HK-2 (cell line): Measurements from ENCODE around the gene TBR1.

Experiments used
- DNase-seq: peaks from one replicate; pipeline ENCODE4 v3.0.0-alpha.2; 2018; ENCODE audit not compliant: unreplicated experiment

TBR1 gene

GRCh38 chr2:161415034-161415986 is 787 bp upstream of the TBR1 start:
- DNase-seq: no peak

- no peak for DNase-seq
These were observed 776 bp downstream of the TBR1 start for GRCh38 chr2:161416708-161417437.

DNA sequence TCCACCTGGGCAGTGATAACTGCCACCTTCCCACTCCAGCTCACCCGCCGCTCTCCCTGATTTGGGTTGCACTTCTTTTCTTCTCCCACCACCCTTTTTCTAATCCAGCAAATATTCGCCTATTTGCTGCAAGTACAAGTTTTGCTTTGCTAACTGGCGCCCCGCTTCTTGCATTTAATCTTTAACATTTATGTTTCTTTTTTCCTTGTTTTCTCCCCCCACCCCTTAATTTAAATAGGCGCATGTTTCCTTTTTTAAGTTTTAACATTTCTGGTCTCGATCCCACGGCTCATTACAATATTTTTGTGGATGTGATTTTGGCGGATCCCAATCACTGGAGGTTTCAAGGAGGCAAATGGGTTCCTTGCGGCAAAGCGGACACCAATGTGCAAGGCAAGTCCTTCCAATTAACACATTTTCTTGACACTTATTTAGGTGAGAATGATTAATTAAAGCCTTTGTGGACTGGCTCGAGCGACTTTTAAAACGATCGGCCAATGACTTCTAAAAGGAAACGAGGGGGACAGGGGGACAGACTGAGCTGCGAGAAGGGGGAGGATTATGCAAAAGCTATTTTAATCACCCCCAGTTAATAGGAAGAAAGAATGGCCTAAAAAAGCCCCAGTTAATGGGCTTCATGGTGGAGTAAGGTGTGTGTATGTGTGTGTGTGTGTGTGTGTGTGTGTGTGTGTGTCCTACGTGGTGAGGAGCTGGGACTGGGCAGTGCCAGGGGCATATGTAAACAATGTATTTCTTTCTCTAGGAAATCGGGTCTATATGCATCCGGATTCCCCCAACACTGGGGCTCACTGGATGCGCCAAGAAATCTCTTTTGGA is 1.6 kb downstream of the TBR1 start:
- DNase-seq: no peak

DNA sequence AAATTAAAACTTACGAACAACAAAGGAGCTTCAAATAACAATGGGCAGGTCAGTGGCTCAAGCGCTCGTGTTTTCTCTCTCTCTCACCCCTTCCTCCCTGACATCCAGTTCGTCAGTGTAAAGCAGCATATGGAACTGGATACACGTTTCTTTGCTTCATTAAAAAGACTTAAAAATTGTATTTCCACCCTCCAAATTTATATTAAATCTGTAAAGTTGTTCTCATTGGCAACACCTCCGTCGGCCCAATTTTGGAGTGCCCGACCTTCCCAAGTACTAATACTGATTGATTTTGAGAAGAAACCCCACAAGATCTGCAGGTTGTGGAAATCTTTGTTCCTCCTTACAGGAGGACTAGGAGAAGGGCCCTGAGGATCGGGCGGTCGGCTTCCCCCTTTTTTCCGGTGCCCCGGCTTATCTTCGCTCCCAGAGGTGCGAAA is 2.2 kb downstream of the TBR1 start:
- DNase-seq: no peak

GRCh38 chr2:161418715-161419637 is 2.9 kb downstream of the TBR1 start:
- no peak for DNase-seq

DNA sequence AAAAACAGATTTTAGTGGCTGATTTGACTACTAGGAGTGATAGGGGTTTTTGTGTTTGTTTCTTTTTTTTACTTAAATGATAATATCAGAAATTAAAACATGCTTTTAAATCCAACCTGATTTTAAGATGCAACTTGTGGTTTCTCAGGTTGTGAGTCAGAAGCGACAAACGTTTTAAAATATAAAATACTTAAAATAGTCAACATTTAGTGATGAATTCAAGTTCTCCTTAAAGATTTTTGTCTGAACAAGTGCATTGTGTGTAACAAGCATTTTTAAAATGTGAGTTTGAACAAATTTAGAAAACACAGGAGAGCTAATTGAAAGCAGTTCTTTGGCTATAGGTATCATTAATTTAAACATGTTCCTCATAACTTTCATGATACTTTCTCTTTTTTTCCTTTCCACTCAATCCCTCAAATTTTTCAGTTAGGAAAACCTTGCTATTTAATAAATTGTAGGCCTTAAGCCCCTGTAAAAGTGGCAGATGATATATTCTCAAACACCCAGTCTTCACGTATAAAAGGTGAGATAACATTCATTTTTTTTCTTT is 3.6 kb downstream of the TBR1 start:
- DNase-seq: no peak

DNA sequence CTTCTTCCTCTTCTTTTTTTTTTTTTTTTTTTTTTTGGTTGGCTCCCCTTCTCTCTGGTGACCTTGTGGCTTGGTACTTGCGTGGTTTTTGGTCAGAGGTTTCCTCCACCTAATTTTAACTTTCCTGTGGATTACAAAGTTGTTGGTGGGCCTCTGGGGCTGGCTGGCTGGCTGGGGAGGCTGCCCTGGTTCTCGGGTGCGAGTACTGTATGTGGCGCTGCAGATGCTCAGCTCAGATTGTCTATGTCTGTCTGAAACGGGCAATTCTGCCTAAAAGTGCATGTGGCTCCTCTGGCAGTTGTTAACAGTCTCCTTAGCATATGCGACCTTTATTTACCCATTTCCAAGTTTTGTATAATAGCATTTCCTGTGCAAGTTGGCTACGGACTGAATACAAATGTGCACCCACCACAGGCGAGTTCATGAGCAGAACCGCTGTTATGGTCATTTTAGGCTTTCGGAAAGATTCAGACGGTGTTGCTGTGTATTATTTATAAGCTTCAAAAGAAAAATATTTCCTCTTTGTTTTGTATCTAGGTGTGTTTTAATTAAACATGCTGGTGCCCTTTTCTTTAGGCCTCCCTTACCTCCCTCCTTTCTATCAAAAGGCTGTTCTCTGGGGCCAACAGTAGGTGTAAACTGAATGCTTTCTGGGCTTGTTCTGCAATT is 4.4 kb downstream of the TBR1 start:
- no peak for DNase-seq

- no peak for DNase-seq
These were observed 5.6 kb downstream of the TBR1 start for GRCh38 chr2:161421686-161422085.

- DNase-seq: no peak
These were observed 6.8 kb downstream of the TBR1 start for GRCh38 chr2:161422816-161423403.

- DNase-seq: peak; percentile 49
These were observed 7.6 kb downstream of the TBR1 start for GRCh38 chr2:161423421-161424393.

GRCh38 chr2:161424394-161424769 is 8.3 kb downstream of the TBR1 start:
- DNase-seq: no peak

DNA sequence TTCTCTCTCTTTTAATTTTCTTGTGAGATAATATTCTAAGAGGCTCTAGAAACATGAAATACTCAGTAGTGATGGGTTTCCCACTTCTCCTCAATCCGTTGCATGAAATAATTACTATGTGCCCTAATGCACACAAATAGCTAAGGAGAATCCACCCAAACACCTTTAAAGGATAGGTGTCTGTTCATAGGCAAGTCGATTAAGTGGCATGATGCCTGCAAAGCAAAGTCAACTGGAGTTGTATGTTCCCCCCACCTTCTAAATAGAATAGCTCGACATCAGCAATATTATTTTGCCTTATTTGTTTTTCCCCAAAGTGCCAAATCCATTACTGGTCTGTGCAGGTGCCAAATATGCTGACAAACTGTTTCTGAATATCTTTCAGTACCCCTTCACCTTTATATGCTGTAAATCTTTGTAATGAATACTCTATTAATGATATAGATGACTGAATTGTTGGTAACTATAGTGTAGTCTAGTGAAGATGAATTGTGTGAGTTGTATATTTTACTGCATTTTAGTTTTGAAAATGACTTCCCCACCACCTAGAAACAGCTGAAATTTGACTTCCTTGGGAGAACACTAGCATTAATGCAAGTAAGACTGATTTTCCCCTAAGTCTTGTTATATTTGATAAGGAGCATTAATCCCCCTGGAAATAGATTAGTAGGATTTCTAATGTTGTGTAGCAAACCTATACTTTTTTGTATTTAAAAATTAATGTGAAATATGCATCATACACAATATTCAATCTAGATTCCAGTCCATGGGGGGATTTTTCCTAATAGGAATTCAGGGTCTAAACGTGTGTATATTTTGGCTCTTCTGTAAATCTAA is 9.0 kb downstream of the TBR1 start:
- no peak for DNase-seq

DNA sequence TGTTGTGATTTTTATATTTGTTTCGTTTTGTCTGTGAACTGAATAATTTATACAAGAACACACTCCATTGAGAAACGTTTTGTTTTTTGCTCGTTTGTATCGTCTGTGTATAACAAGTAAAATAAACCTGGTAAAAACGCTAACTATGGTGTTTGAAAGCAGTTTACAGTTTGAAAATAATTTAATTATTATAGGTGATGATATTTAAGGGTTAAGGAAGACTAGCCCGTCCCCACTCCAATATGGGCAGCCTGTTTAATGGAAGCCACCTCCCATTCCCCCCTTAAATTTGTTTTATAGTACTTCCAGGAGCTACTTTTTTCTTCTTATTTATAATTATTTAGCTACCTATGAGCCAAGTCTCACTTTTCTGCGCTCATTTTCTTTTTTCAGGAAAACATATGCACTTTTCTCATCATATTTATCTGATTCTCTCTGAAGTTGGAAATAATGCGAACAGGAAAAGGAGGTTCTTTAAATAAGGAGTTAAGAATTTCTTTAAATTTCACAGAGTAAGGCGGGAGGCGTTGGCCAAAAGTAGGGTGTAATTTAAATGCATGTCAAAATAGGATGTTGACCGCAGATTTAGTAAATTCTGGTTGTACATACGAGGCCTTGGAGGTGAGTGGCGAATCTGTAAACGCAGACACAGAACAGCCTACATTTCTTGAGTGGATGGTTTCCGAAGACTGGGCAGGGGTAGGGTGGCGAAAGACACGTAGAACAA is 9.8 kb downstream of the TBR1 start:
- no peak for DNase-seq

- no peak for DNase-seq
These were observed 10.4 kb downstream of the TBR1 start for GRCh38 chr2:161426455-161426921.

DNA sequence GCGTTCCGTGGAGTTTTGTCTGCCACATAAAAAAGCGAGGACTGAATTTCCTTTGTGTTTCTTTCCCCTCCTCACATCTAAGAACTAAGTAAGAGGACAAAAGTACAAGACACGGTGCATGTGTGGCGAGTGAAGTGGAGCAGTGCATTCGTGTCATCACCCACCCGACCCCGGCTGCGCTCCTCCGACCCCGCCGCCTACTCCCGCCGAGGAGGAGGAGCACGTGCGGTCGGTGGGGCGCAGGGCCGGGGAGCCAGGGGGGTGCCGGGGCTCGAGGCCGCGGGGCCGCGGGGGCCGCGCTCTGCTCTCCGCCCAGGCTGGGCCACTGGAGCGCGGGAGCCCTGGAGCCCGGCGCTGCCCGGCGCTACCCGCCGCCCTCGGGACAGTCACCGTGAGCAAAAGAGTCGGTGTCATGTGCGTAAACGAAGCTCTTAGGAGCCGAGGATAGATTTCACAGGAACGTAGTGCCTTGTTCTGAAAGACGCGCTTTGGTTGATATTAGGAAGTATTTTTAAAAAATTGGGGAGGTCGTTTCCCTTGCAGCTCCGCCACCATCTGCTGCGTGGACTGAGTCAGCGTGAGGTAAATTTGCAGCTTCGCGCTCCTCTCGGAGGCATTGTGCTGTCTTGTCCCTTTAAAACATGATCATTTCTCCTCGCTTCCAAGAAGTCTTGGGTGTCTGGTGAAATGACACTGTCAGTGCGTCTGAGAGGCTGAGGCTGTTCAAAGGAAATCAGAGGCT is 11.0 kb downstream of the TBR1 start:
- no peak for DNase-seq
